HG02840 (cell line): ENCODE data around the gene ADIPOQ.
"Not testable (repeated sequence)": the region's sequence is repeated elsewhere in the genome, so short reads cannot be mapped to it uniquely, and the experiment has no call there.

Experiments used
- ATAC-seq: cut with Tn5 transposase; IDR thresholded peaks from one replicate; pipeline ENCODE4 v1.9.1; 2021; ENCODE audit warnings: mild to moderate bottlenecking, moderate library complexity, moderate number of reproducible peaks; ENCODE audit not compliant: unreplicated experiment, low FRiP score

Gene ADIPOQ

GRCh38 chr3:186842426-186843038, at the start of gene ADIPOQ:
Gene ADIPOQ (plus strand): TSS chr3:186842710. CDS start chr3:186853059, 10,349 bp downstream.
- ATAC-seq: no peak

GRCh38 chr3:186798239-186798874, 44.2 kb upstream of the ADIPOQ start:
- no peak for ATAC-seq

GRCh38 chr3:186800285-186800684, 42.2 kb upstream of the ADIPOQ start:
- no peak for ATAC-seq

- ATAC-seq: no peak
Measured at GRCh38 chr3:186802701-186803100, 39.8 kb upstream of the ADIPOQ start.

- not testable (repeated sequence) for ATAC-seq
Measured at GRCh38 chr3:186803447-186803846, 39.1 kb upstream of the ADIPOQ start.

GRCh38 chr3:186806089-186807055, 36.1 kb upstream of the ADIPOQ start, which contains the start of gene RFC4:
Gene RFC4 (minus strand): TSS chr3:186806482. CDS start chr3:186804713, 1,769 bp downstream.
- ATAC-seq: peak; percentile 87

- ATAC-seq: no peak
Measured at GRCh38 chr3:186807231-186807630, 35.3 kb upstream of the ADIPOQ start.

- ATAC-seq: no peak
Measured at GRCh38 chr3:186810336-186810996, 32.0 kb upstream of the ADIPOQ start.

- not testable (repeated sequence) for ATAC-seq
Measured at GRCh38 chr3:186811313-186811712, 31.2 kb upstream of the ADIPOQ start.

- ATAC-seq: no peak
Measured at GRCh38 chr3:186814100-186814499, 28.4 kb upstream of the ADIPOQ start.

GRCh38 chr3:186815435-186815834, 27.1 kb upstream of the ADIPOQ start:
- ATAC-seq: no peak

GRCh38 chr3:186818516-186818915, 24.0 kb upstream of the ADIPOQ start:
- no peak for ATAC-seq

- ATAC-seq: no peak
Measured at GRCh38 chr3:186818956-186819355, 23.6 kb upstream of the ADIPOQ start.

GRCh38 chr3:186821429-186822387, 20.8 kb upstream of the ADIPOQ start:
- no peak for ATAC-seq

- not testable (repeated sequence) for ATAC-seq
Measured at GRCh38 chr3:186822388-186822759, 20.1 kb upstream of the ADIPOQ start.

- no peak for ATAC-seq
Measured at GRCh38 chr3:186823386-186823785, 19.1 kb upstream of the ADIPOQ start.

GRCh38 chr3:186824430-186825139, 17.9 kb upstream of the ADIPOQ start:
- no peak for ATAC-seq

GRCh38 chr3:186825294-186825821, 17.2 kb upstream of the ADIPOQ start:
- no peak for ATAC-seq
